Esophagus muscularis mucosa (tissue), 4 donors: ENCODE data around the gene TPRN.

Experiments used
- EP300 ChIP-seq: sonication (generic); formaldehyde crosslinking; IDR thresholded peaks from one replicate; pipeline ENCODE4 v1.6.1; 2017; ENCODE audit warnings: antibody characterized with exemption
- POLR2A ChIP-seq: fragments of 450-650 bp; IDR thresholded peaks from one replicate; pipeline ENCODE4 v1.6.1; 2017; ENCODE audit warnings: antibody characterized with exemption, moderate library complexity, mild to moderate bottlenecking, low read depth
- POLR2AphosphoS5 ChIP-seq, 2 donors: sonication (generic); formaldehyde crosslinking; IDR thresholded peaks; one replicate each; pipeline ENCODE4 v1.6.1; 2017; ENCODE audit warnings: antibody characterized with exemption in 2 of 2
- TF ChIP-seq, protein P1 (sequence below), 3 experiments: fragments of 200-600 bp in 2 of 3; fragments of 450-650 bp in 1 of 3; sonication (generic) in 2 of 3; IDR thresholded peaks; one replicate each; pipeline ENCODE4 v1.5.1; 2017 to 2019; ENCODE audit warnings: antibody characterized with exemption in 3 of 3, mild to moderate bottlenecking in 2 of 3, moderate library complexity in 1 of 3

DNA sequence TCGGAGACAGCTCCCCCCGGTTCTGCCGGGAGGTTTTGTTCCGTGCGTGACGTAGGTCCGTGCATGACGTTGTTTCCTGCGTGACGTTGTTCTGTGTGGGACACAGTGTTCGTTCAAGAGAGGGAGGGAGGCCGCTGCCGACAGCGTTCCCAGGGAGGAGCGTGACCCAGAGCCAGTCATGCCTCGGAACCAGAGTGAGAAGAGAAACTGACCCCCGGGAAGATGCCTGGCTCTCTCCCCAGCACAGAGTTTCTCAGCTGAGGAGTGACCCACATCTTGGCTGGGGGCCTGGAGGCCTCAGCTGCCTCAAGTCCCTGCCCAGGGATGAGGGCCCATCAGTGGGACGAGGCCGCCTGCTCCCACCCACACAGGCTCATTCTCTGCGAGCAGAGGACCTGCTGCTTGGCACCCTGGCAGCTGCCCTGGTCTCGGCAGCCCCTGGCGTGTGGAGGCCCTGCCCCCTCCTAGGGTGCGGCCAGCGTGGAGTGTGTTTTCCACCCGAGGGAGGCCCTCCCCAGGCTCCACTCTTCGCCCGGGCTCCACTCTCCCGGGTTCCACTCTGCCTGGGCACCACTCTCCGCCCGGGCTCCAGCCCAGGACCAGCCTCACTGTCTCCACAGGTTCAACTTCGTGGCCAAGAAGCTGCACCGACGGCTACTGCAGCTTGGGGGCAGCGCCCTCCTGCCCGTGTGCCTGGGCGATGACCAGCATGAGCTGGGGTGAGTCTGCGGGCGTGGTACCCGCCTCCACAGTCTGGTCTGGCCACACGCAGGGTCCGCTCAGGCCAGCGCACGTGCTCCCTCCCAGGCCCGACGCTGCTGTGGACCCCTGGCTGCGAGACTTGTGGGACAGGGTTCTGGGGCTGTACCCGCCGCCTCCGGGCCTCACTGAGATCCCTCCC is 12.9 kb upstream of the TPRN start:
- TF ChIP-seq, protein P1, sequence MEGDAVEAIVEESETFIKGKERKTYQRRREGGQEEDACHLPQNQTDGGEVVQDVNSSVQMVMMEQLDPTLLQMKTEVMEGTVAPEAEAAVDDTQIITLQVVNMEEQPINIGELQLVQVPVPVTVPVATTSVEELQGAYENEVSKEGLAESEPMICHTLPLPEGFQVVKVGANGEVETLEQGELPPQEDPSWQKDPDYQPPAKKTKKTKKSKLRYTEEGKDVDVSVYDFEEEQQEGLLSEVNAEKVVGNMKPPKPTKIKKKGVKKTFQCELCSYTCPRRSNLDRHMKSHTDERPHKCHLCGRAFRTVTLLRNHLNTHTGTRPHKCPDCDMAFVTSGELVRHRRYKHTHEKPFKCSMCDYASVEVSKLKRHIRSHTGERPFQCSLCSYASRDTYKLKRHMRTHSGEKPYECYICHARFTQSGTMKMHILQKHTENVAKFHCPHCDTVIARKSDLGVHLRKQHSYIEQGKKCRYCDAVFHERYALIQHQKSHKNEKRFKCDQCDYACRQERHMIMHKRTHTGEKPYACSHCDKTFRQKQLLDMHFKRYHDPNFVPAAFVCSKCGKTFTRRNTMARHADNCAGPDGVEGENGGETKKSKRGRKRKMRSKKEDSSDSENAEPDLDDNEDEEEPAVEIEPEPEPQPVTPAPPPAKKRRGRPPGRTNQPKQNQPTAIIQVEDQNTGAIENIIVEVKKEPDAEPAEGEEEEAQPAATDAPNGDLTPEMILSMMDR (IDR thresholded peaks at IDR 0.05), result no peak
- TF ChIP-seq POLR2A, result no peak
- TF ChIP-seq EP300, result no peak
- no peak for TF ChIP-seq POLR2AphosphoS5 (IDR thresholded peaks at IDR 0.05)
